H9 (cell line): ENCODE measurements around the gene INSYN2B. TPM values are rescaled to one million over a fixed set of nuclear protein-coding genes. Genes with fewer than 3 reads are reported as not detected.

Experiments used
- DNase-seq: peaks from one replicate; pipeline ENCODE4 v3.0.0-alpha.2; 2017
- H2AFZ ChIP-seq: one replicate; pipeline ENCODE4 v1.6.1; 2013; ENCODE audit warnings: mild to moderate bottlenecking, low read length, control low read depth, moderate library complexity
- H2AK5ac ChIP-seq: 2 replicates; pipeline ENCODE4 v1.6.1; 2013; ENCODE audit warnings: low read length, control low read depth, mixed read lengths; ENCODE audit not compliant: insufficient read length
- H2BK120ac ChIP-seq: one replicate; pipeline ENCODE4 v1.6.1; 2013; ENCODE audit warnings: low read depth, mild to moderate bottlenecking, low read length, control low read depth, inconsistent platforms; ENCODE audit not compliant: poor library complexity, severe bottlenecking
- H2BK12ac ChIP-seq: 2 replicates; pipeline ENCODE4 v1.6.1; 2013; ENCODE audit warnings: low read length, control low read depth, mixed read lengths, low read depth; ENCODE audit not compliant: insufficient read length
- H2BK15ac ChIP-seq: 2 replicates; pipeline ENCODE4 v1.6.1; 2013; ENCODE audit warnings: low read depth, low read length, control low read depth
- H2BK20ac ChIP-seq: one replicate; pipeline ENCODE4 v1.6.1; 2013; ENCODE audit warnings: low read depth, mild to moderate bottlenecking, low read length, control low read depth, inconsistent platforms; ENCODE audit not compliant: poor library complexity, severe bottlenecking
- H2BK5ac ChIP-seq: 2 replicates; pipeline ENCODE4 v1.6.1; 2013; ENCODE audit warnings: low read length, control low read depth, mixed read lengths; ENCODE audit not compliant: insufficient read length
- H3K14ac ChIP-seq: 2 replicates; pipeline ENCODE4 v1.6.1; 2013; ENCODE audit warnings: low read length, control low read depth; ENCODE audit not compliant: insufficient read depth
- H3K18ac ChIP-seq: 2 replicates; pipeline ENCODE4 v1.6.1; 2013; ENCODE audit warnings: low read depth, mild to moderate bottlenecking, mixed read lengths, low read length, control low read depth; ENCODE audit not compliant: insufficient read length
- H3K23ac ChIP-seq: 2 replicates; pipeline ENCODE4 v1.6.1; 2013; ENCODE audit warnings: low read length, control low read depth, mixed read lengths, low read depth; ENCODE audit not compliant: insufficient read length
- H3K23me2 ChIP-seq: 2 replicates; pipeline ENCODE4 v1.6.1; 2013; ENCODE audit warnings: low read depth, mild to moderate bottlenecking, mixed read lengths, low read length, control low read depth; ENCODE audit not compliant: insufficient read length, poor library complexity, severe bottlenecking
- H3K27ac ChIP-seq: 2 replicates; pipeline ENCODE4 v1.5.1; 2013; ENCODE audit warnings: low read length, control low read depth, mixed read lengths, low read depth; ENCODE audit not compliant: insufficient read length
- H3K27me3 ChIP-seq: 2 replicates; pipeline ENCODE4 v1.6.1; 2013; ENCODE audit warnings: low read length, control low read depth, inconsistent platforms; ENCODE audit not compliant: insufficient read depth
- H3K4ac ChIP-seq: 2 replicates; pipeline ENCODE4 v1.6.1; 2013; ENCODE audit warnings: low read depth, mild to moderate bottlenecking, control low read depth, inconsistent platforms, low read length, moderate library complexity
- H3K4me1 ChIP-seq: 2 replicates; pipeline ENCODE4 v1.6.1; 2013; ENCODE audit warnings: low read length, control low read depth, inconsistent platforms; ENCODE audit not compliant: insufficient read depth
- H3K4me2 ChIP-seq: 2 replicates; pipeline ENCODE4 v1.6.1; 2013; ENCODE audit warnings: low read length, control low read depth, mixed read lengths; ENCODE audit not compliant: insufficient read length, insufficient read depth
- H3K56ac ChIP-seq: 2 replicates; pipeline ENCODE4 v1.6.1; 2013; ENCODE audit warnings: low read depth, mild to moderate bottlenecking, mixed read lengths, low read length, control low read depth; ENCODE audit not compliant: insufficient read length
- H3K79me1 ChIP-seq: 2 replicates; pipeline ENCODE4 v1.6.1; 2013; ENCODE audit warnings: low read depth, mild to moderate bottlenecking, moderate library complexity, low read length, control low read depth, inconsistent platforms; ENCODE audit not compliant: insufficient read depth, poor library complexity, severe bottlenecking
- H3K79me2 ChIP-seq: 2 replicates; pipeline ENCODE4 v1.6.1; 2013; ENCODE audit warnings: low read length, control low read depth, inconsistent platforms; ENCODE audit not compliant: insufficient read depth
- H3K9ac ChIP-seq: 2 replicates; pipeline ENCODE4 v1.6.1; 2013; ENCODE audit warnings: low read length, control low read depth, mixed read lengths; ENCODE audit not compliant: insufficient read length; ENCODE audit errors: extremely low read depth
- H3K9me3 ChIP-seq: one replicate; pipeline ENCODE4 v1.6.1; 2013; ENCODE audit warnings: low read depth, low read length, inconsistent platforms; ENCODE audit not compliant: control insufficient read depth
- H3T11ph ChIP-seq: one replicate; pipeline ENCODE4 v1.6.1; 2013; ENCODE audit warnings: mild to moderate bottlenecking, low read length, control low read depth, inconsistent platforms
- H4K20me1 ChIP-seq: one replicate; pipeline ENCODE4 v1.6.1; 2013; ENCODE audit not compliant: control insufficient read depth, insufficient read length, insufficient read depth
- H4K5ac ChIP-seq: 2 replicates; pipeline ENCODE4 v1.6.1; 2013; ENCODE audit warnings: low read depth, mild to moderate bottlenecking, mixed read lengths, low read length, control low read depth; ENCODE audit not compliant: insufficient read length
- H4K8ac ChIP-seq: replicated peaks from 2 replicates; pipeline ENCODE4 v1.6.1; 2013; ENCODE audit warnings: low read length, control low read depth, mixed read lengths, low read depth; ENCODE audit not compliant: insufficient read length
- H4K91ac ChIP-seq: 2 replicates; pipeline ENCODE4 v1.6.1; 2013; ENCODE audit warnings: low read depth, mild to moderate bottlenecking, moderate library complexity, mixed read lengths, low read length, control low read depth; ENCODE audit not compliant: insufficient read length
- H3K27ac Mint-ChIP-seq, 3 experiments: 2 replicates in 2 of 3; 3 replicates in 1 of 3; pipeline ENCODE4 v1.8.0; 2020 to 2021; ENCODE audit warnings: mixed read lengths in 3 of 3, mild to moderate bottlenecking in 1 of 3, moderate library complexity in 1 of 3
- H3K27me3 Mint-ChIP-seq: 2 replicates; pipeline ENCODE4 v1.8.0; 2021; ENCODE audit warnings: low read depth, mild to moderate bottlenecking, moderate library complexity, mixed read lengths
- H3K36me3 Mint-ChIP-seq, 3 experiments: 2 replicates in 2 of 3; 3 replicates in 1 of 3; pipeline ENCODE4 v1.8.0; 2020 to 2021; ENCODE audit warnings: low read depth in 3 of 3, mixed read lengths in 3 of 3; ENCODE audit not compliant: insufficient read depth in 1 of 3
- H3K4me1 Mint-ChIP-seq, 2 experiments: 2 replicates each; pipeline ENCODE4 v1.8.0; 2020; ENCODE audit warnings: mixed read lengths in 2 of 2
- H3K4me3 Mint-ChIP-seq, 2 experiments: 2 replicates in 1 of 2; 3 replicates in 1 of 2; pipeline ENCODE4 v1.8.0; 2020 to 2021; ENCODE audit warnings: mild to moderate bottlenecking in 2 of 2, mixed read lengths in 2 of 2, moderate library complexity in 1 of 2
- H3K9me3 Mint-ChIP-seq, 2 experiments: 2 replicates in 1 of 2; 3 replicates in 1 of 2; pipeline ENCODE4 v1.8.0; 2020; ENCODE audit warnings: mild to moderate bottlenecking in 2 of 2, mixed read lengths in 2 of 2, moderate library complexity in 1 of 2
- WGBS: extraction: QIAGEN DNeasy Blood & Tissue Kit; methylation state at CpG from one replicate; pipeline ENCODE4 v1.1.7; 2013; ENCODE audit warnings: missing lambda C conversion rate, low lambda C conversion rate, mixed read lengths; ENCODE audit not compliant: insufficient read length; ENCODE audit errors: extremely low coverage; 5-methylcytosine and 5-hydroxymethylcytosine counted together
- total RNA-seq: library from RNA; stranded (reverse); gene quantifications from 2 replicates; pipeline ENCODE4 v1.2.1, GENCODE V29; 2021
- TF ChIP-seq, protein P1 (sequence below): fragments of 200-600 bp; sonication (generic); conservative IDR thresholded peaks from 3 replicates; pipeline ENCODE4 v1.8.0; 2021; ENCODE audit warnings: antibody characterized with exemption, mild to moderate bottlenecking

INSYN2B gene
- total RNA-seq, 1 experiment from 2014 or later: not detected

GRCh38 chr5:169869066-169869465, 111.2 kb downstream of the INSYN2B start:
- Histone ChIP-seq H2BK5ac (no peak overlapping the region), H3K79me2 (no peaks in the 10 kb centered on the region), H2BK12ac (no peak overlapping the region), H3K4me1 (no peaks in the 10 kb centered on the region), H3K4ac (no peak overlapping the region), H3K9ac (no peak overlapping the region), H2BK120ac (no peak overlapping the region), H3K18ac (no peak overlapping the region), H3K27ac (no peak overlapping the region), H4K20me1 (no peaks in the 10 kb centered on the region), H3K79me1 (no peaks in the 10 kb centered on the region), H3K27me3 (no peaks in the 10 kb centered on the region), H3K23ac (no peak overlapping the region), H4K5ac (no peak overlapping the region), H3T11ph (no peak overlapping the region), H3K23me2 (no peaks in the 10 kb centered on the region), H2BK20ac (no peak overlapping the region), H3K9me3 (no peaks in the 10 kb centered on the region), H4K8ac (no peak overlapping the region), H2AFZ (no peak overlapping the region), H2AK5ac (no peak overlapping the region), H3K14ac (no peak overlapping the region), H2BK15ac (no peak overlapping the region), H3K4me2 (no peak overlapping the region), H3K56ac (no peak overlapping the region), H4K91ac (no peak overlapping the region)
- Mint-ChIP-seq H3K9me3 (no peaks in the 10 kb centered on the region), H3K36me3 (no peaks in the 10 kb centered on the region), H3K4me3 (no peak overlapping the region), H3K27ac (no peak overlapping the region), H3K4me1 (peaks cover 15 to 20% of the 10 kb centered on the region in 2 experiments), H3K27me3 (no peaks in the 10 kb centered on the region)
- no CpG with 5 or more reads among the region's 3 CpGs for WGBS
- DNase-seq: no peak
- TF ChIP-seq, protein P1, sequence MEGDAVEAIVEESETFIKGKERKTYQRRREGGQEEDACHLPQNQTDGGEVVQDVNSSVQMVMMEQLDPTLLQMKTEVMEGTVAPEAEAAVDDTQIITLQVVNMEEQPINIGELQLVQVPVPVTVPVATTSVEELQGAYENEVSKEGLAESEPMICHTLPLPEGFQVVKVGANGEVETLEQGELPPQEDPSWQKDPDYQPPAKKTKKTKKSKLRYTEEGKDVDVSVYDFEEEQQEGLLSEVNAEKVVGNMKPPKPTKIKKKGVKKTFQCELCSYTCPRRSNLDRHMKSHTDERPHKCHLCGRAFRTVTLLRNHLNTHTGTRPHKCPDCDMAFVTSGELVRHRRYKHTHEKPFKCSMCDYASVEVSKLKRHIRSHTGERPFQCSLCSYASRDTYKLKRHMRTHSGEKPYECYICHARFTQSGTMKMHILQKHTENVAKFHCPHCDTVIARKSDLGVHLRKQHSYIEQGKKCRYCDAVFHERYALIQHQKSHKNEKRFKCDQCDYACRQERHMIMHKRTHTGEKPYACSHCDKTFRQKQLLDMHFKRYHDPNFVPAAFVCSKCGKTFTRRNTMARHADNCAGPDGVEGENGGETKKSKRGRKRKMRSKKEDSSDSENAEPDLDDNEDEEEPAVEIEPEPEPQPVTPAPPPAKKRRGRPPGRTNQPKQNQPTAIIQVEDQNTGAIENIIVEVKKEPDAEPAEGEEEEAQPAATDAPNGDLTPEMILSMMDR: no peak
